HFFc6 (cell line): Measurements from ENCODE around the gene ST8SIA1. TPM values are rescaled to one million over a fixed set of nuclear protein-coding genes. Genes with fewer than 3 reads are reported as not detected.

Experiments
- DNase-seq: peaks from one replicate; pipeline ENCODE4 v3.0.0-alpha.2; 2018
- H3K27ac Mint-ChIP-seq: 2 replicates; pipeline ENCODE4 v1.8.0; 2020; ENCODE audit warnings: mild to moderate bottlenecking, mixed read lengths
- H3K27me3 Mint-ChIP-seq: 2 replicates; pipeline ENCODE4 v1.8.0; 2021; ENCODE audit warnings: mild to moderate bottlenecking, moderate library complexity, mixed read lengths; ENCODE audit not compliant: insufficient read depth
- H3K36me3 Mint-ChIP-seq: 2 replicates; pipeline ENCODE4 v1.8.0; 2021; ENCODE audit warnings: low read depth, mixed read lengths
- H3K4me1 Mint-ChIP-seq: 2 replicates; pipeline ENCODE4 v1.8.0; 2020; ENCODE audit warnings: low read depth, mixed read lengths
- H3K4me3 Mint-ChIP-seq: 2 replicates; pipeline ENCODE4 v1.8.0; 2020; ENCODE audit warnings: mild to moderate bottlenecking, moderate library complexity, mixed read lengths
- H3K9me3 Mint-ChIP-seq: 2 replicates; pipeline ENCODE4 v1.8.0; 2020; ENCODE audit warnings: mild to moderate bottlenecking, mixed read lengths
- total RNA-seq, 6 experiments: library from RNA; stranded (reverse); fragmentation: NEBNext Ultra II Directional; extraction: Animal tissue kit (Norgen Biotek cat#: 25700); gene quantifications; 2 replicates in 1 of 6; 3 replicates in 5 of 6; pipeline ENCODE4 v1.2.3, GENCODE V29; 2021
- TF ChIP-seq, protein P1 (sequence below): fragments of 200-600 bp; sonication (generic); IDR thresholded peaks from 2 replicates; pipeline ENCODE4 v1.5.0; 2021; ENCODE audit warnings: antibody characterized with exemption, mild to moderate bottlenecking

The ST8SIA1 gene
- total RNA-seq, 6 experiments from 2014 or later, result not detected

- no peaks in the 10 kb centered on the region for H3K9me3 Mint-ChIP-seq
These were observed 2.3 kb downstream of the ST8SIA1 start for GRCh38 chr12:22332202-22332601.

DNA sequence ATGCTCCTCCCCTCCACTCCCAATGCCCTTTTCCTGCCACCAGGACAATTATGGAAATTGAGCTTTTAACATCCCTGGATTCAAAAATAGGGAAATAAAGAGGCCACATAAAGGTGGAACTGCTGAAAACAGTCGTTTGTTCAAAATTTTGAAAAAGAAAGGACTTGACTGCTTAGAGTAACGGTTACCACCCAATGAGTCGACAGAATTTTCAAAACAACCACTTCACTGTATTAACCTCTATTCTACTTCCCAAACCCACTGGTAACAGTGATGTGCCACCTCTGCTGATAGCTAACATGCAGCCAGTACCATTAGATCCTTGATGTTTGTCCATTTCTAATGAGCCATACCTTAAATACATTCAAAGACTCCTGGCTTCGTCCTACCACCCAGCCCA lies 4.9 kb downstream of the ST8SIA1 start:
- Mint-ChIP-seq H3K4me3 (no peak overlapping the region), H3K36me3 (no peaks in the 10 kb centered on the region), H3K27me3 (peaks cover 26% of the 10 kb centered on the region), H3K9me3 (no peaks in the 10 kb centered on the region), H3K4me1 (peaks cover 11% of the 10 kb centered on the region), H3K27ac (no peak overlapping the region)
- TF ChIP-seq, protein P1, sequence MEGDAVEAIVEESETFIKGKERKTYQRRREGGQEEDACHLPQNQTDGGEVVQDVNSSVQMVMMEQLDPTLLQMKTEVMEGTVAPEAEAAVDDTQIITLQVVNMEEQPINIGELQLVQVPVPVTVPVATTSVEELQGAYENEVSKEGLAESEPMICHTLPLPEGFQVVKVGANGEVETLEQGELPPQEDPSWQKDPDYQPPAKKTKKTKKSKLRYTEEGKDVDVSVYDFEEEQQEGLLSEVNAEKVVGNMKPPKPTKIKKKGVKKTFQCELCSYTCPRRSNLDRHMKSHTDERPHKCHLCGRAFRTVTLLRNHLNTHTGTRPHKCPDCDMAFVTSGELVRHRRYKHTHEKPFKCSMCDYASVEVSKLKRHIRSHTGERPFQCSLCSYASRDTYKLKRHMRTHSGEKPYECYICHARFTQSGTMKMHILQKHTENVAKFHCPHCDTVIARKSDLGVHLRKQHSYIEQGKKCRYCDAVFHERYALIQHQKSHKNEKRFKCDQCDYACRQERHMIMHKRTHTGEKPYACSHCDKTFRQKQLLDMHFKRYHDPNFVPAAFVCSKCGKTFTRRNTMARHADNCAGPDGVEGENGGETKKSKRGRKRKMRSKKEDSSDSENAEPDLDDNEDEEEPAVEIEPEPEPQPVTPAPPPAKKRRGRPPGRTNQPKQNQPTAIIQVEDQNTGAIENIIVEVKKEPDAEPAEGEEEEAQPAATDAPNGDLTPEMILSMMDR, result no peak
- no peak for DNase-seq

More at GRCh38 chr12:22332202-22332601, 2.3 kb downstream of the ST8SIA1 start:
- TF ChIP-seq, protein P1, result no peak
- H3K4me1 Mint-ChIP-seq, result peaks cover 11% of the 10 kb centered on the region
- no peak overlapping the region for H3K27ac Mint-ChIP-seq
- no peak for DNase-seq
- H3K4me3 Mint-ChIP-seq, result no peak overlapping the region
- H3K27me3 Mint-ChIP-seq, result peaks cover 40% of the 10 kb centered on the region
- no peaks in the 10 kb centered on the region for H3K36me3 Mint-ChIP-seq

- Mint-ChIP-seq H3K27ac (no peak overlapping the region), H3K36me3 (no peaks in the 10 kb centered on the region), H3K27me3 (peaks cover 11% of the 10 kb centered on the region), H3K4me1 (no peaks in the 10 kb centered on the region), H3K4me3 (no peak overlapping the region), H3K9me3 (no peaks in the 10 kb centered on the region)
- TF ChIP-seq, protein P1, result no peak
- DNase-seq, result no peak
These were observed 9.3 kb downstream of the ST8SIA1 start for GRCh38 chr12:22325218-22325617.

DNA sequence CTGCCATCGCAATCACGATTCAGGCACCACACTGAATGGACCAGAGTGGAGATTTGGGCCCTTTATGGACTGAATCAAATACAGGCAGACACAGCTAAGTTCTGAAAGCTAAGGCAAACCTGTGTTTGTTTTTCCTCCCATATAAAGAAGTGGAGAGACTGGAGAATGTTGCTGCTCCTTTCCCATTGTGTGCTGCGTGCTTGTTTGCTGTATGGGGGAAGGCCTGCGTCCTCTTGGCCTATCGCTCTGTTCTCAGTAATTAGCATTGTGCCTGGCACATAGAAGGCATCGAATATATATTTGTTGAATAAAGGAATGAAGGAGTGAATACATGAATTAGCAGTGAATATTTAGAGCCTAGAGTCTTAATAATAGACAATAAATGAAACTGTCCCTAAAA lies 12.4 kb downstream of the ST8SIA1 start:
- Mint-ChIP-seq H3K27me3 (peaks cover 8% of the 10 kb centered on the region), H3K36me3 (no peaks in the 10 kb centered on the region), H3K4me1 (no peaks in the 10 kb centered on the region), H3K27ac (no peak overlapping the region), H3K4me3 (no peak overlapping the region), H3K9me3 (no peaks in the 10 kb centered on the region)
- DNase-seq, result no peak
- TF ChIP-seq, protein P1, result no peak

- Mint-ChIP-seq H3K27ac (no peak overlapping the region), H3K4me1 (no peaks in the 10 kb centered on the region), H3K4me3 (no peak overlapping the region), H3K9me3 (no peaks in the 10 kb centered on the region), H3K36me3 (no peaks in the 10 kb centered on the region), H3K27me3 (peaks cover 5% of the 10 kb centered on the region)
- DNase-seq, result no peak
- TF ChIP-seq, protein P1, result no peak
These were observed 12.9 kb downstream of the ST8SIA1 start for GRCh38 chr12:22321638-22322037.

DNA sequence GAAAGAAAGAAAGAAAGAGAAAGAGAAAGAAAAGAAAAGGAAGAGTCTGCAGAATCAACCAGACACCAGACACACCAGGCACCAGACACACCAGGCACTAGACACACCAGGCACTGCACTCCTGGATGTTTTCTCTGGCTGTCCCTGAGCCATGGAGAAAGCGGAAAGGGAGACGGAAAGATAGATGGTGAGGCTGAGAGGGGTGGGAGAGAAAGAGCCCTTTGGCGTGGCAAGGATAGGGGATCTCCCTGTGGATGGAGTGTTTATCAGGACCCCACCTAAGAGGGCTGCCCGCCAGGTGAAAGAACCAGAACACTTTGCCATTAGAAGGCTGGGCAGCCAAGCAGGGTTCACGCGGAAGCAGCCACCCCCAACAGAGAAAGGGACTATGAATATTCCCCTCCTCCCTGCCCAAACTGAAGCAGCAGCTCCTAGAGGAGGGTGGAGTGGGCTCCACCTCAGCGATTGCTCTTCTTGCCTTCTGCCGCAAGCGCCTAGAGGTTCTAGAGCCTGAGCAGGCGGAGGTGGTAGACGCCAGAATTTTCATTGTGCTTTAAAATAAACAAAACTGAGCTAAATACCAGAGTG lies 13.4 kb downstream of the ST8SIA1 start:
- H3K27me3 Mint-ChIP-seq, result peaks cover 5% of the 10 kb centered on the region
- TF ChIP-seq, protein P1, result no peak
- no peak overlapping the region for H3K27ac Mint-ChIP-seq
- DNase-seq, result no peak
- no peaks in the 10 kb centered on the region for H3K36me3 Mint-ChIP-seq
- H3K4me3 Mint-ChIP-seq, result no peak overlapping the region
- H3K9me3 Mint-ChIP-seq, result no peaks in the 10 kb centered on the region
- no peaks in the 10 kb centered on the region for H3K4me1 Mint-ChIP-seq
